ENCODE measurements around the gene CD79B.
"Not testable (repeated sequence)": the region's sequence is repeated elsewhere in the genome, so short reads cannot be mapped to it uniquely, and the experiment has no call there.

CD79B gene

DNA sequence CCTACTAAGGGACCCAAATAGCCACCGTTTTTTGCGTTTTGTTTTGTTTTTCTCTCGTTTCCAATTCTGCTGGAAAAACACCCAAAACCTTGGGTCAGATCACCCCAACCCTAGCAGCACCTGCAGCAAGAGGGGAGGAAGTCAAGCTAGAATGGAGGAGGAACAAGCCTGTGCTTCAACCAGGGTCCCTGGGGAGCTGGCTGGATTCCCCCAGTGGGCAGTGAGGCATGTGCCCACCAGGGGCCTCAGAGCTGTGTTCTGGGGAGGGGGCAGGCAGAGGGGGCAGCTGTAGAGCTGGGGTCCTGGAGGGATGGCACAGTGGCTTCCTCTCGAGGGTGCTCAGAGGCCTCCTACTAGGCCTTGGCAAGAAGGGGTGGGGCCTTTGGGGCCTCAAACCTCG is 6.5 kb downstream of the CD79B start:
- Histone ChIP-seq H3K36me3 (ENCODE audit: control insufficient read depth in 5 of 5, insufficient read depth in 5 of 5, low read length in 5 of 5) (no peaks in the 10 kb centered on the region), H3K4me1 (ENCODE audit: control insufficient read depth in 5 of 5, insufficient read depth in 5 of 5, low read length in 5 of 5) (peaks cover 0 to 13% (median 7%) of the 10 kb centered on the region in 5 donors), H3K9ac (ENCODE audit: low read length in 5 of 5) (no peak overlapping the region)

GRCh38 chr17:63922402-63922801 is 9.7 kb downstream of the CD79B start:
- not testable (repeated sequence) for H3K27ac ChIP-seq (ENCODE audit: low read depth, low read length); H3K36me3 ChIP-seq (ENCODE audit: control insufficient read depth in 5 of 5, insufficient read depth in 5 of 5, low read length in 5 of 5); H3K27me3 ChIP-seq (ENCODE audit: control insufficient read depth in 5 of 5, insufficient read depth in 4 of 5, low read length in 5 of 5); H3K4me3 ChIP-seq (ENCODE audit: low read depth in 1 of 5, low read length in 5 of 5); H3K9me3 ChIP-seq (ENCODE audit: control insufficient read depth in 5 of 5, low read length in 5 of 5); H3K9ac ChIP-seq (ENCODE audit: low read length in 5 of 5)
- peaks cover 0 to 10% (median 1%) of the 10 kb centered on the region in 5 donors for H3K4me1 ChIP-seq (ENCODE audit: control insufficient read depth in 5 of 5, insufficient read depth in 5 of 5, low read length in 5 of 5)

More for the DNA sequence above, 6.5 kb downstream of the CD79B start:
- Histone ChIP-seq H3K27me3 (ENCODE audit: control insufficient read depth in 5 of 5, insufficient read depth in 4 of 5, low read length in 5 of 5) (no peaks in the 10 kb centered on the region), H3K9me3 (ENCODE audit: control insufficient read depth in 5 of 5, low read length in 5 of 5) (no peaks in the 10 kb centered on the region), H3K4me3 (ENCODE audit: low read depth in 1 of 5, low read length in 5 of 5) (no peak overlapping the region), H3K27ac (ENCODE audit: low read depth, low read length) (no peak overlapping the region)

- not testable (repeated sequence) for H3K36me3 ChIP-seq (ENCODE audit: control insufficient read depth in 5 of 5, insufficient read depth in 5 of 5, low read length in 5 of 5); H3K27ac ChIP-seq (ENCODE audit: low read depth, low read length); H3K27me3 ChIP-seq (ENCODE audit: control insufficient read depth in 5 of 5, insufficient read depth in 4 of 5, low read length in 5 of 5); H3K9ac ChIP-seq (ENCODE audit: low read length in 5 of 5); H3K9me3 ChIP-seq (ENCODE audit: control insufficient read depth in 5 of 5, low read length in 5 of 5); H3K4me3 ChIP-seq (ENCODE audit: low read depth in 1 of 5, low read length in 5 of 5)
- peaks cover 0 to 10% (median 1%) of the 10 kb centered on the region in 5 donors for H3K4me1 ChIP-seq (ENCODE audit: control insufficient read depth in 5 of 5, insufficient read depth in 5 of 5, low read length in 5 of 5)
Observed at GRCh38 chr17:63920779-63921178, 11.4 kb downstream of the CD79B start.

DNA sequence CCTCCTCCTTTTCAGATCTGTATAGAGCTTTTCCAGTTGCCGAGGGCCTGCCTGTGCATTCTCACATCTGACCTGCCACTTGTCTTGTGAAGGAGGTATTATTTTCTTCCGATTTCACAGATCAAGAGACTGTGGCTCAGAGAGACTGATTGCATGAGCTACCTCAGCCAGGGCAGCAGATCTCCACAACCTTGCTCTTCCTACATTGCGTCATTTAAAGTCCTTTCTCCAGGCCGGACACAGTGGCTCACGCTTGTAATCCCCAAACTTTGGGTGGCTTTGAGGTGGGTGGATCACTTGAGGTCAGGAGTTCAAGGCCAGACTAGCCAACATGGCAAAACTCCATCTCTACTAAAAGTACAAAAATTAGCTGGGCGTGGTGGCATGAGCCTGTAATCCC is 12.1 kb downstream of the CD79B start:
- peaks cover 0 to 10% (median 1%) of the 10 kb centered on the region in 5 donors for H3K4me1 ChIP-seq (ENCODE audit: control insufficient read depth in 5 of 5, insufficient read depth in 5 of 5, low read length in 5 of 5)
- H3K4me3 ChIP-seq (ENCODE audit: low read depth in 1 of 5, low read length in 5 of 5); H3K9me3 ChIP-seq (ENCODE audit: control insufficient read depth in 5 of 5, low read length in 5 of 5); H3K27me3 ChIP-seq (ENCODE audit: control insufficient read depth in 5 of 5, insufficient read depth in 4 of 5, low read length in 5 of 5); H3K9ac ChIP-seq (ENCODE audit: low read length in 5 of 5); H3K27ac ChIP-seq (ENCODE audit: low read depth, low read length); H3K36me3 ChIP-seq (ENCODE audit: control insufficient read depth in 5 of 5, insufficient read depth in 5 of 5, low read length in 5 of 5): not testable (repeated sequence)

DNA sequence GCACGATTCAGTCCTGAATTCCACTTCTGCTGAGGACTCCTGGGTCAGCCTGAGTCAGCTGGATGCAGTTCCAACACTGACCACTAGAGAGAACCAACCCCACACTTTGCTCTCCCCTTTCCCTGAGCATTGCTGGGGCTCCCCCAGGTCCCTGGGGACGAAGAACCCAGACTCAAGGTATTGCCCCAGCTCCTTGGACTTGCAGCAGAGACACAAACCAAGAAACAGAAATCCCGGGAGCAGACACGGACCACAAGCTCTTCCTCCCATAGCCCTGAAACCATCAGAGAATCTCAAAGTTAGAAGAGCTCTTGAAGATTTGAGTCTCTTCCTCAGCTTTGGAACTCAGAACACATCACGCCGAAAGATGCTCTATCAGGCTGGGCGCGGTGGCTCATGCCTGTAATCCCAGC is 12.8 kb downstream of the CD79B start:
- Histone ChIP-seq H3K4me3 (ENCODE audit: low read depth in 1 of 5, low read length in 5 of 5) (no peak overlapping the region), H3K27ac (ENCODE audit: low read depth, low read length) (no peak overlapping the region), H3K9me3 (ENCODE audit: control insufficient read depth in 5 of 5, low read length in 5 of 5) (no peaks in the 10 kb centered on the region), H3K27me3 (ENCODE audit: control insufficient read depth in 5 of 5, insufficient read depth in 4 of 5, low read length in 5 of 5) (peaks cover 0 to 4% (median 2%) of the 10 kb centered on the region in 5 donors), H3K9ac (ENCODE audit: low read length in 5 of 5) (no peak overlapping the region), H3K4me1 (ENCODE audit: control insufficient read depth in 5 of 5, insufficient read depth in 5 of 5, low read length in 5 of 5) (peaks cover 0 to 10% (median 1%) of the 10 kb centered on the region in 5 donors), H3K36me3 (ENCODE audit: control insufficient read depth in 5 of 5, insufficient read depth in 5 of 5, low read length in 5 of 5) (no peaks in the 10 kb centered on the region)

- not testable (repeated sequence) for H3K27ac ChIP-seq (ENCODE audit: low read depth, low read length); H3K36me3 ChIP-seq (ENCODE audit: control insufficient read depth in 5 of 5, insufficient read depth in 5 of 5, low read length in 5 of 5); H3K4me3 ChIP-seq (ENCODE audit: low read depth in 1 of 5, low read length in 5 of 5); H3K27me3 ChIP-seq (ENCODE audit: control insufficient read depth in 5 of 5, insufficient read depth in 4 of 5, low read length in 5 of 5); H3K9ac ChIP-seq (ENCODE audit: low read length in 5 of 5); H3K9me3 ChIP-seq (ENCODE audit: control insufficient read depth in 5 of 5, low read length in 5 of 5)
- H3K4me1 ChIP-seq (ENCODE audit: control insufficient read depth in 5 of 5, insufficient read depth in 5 of 5, low read length in 5 of 5) = peaks cover 0 to 10% (median 1%) of the 10 kb centered on the region in 5 donors
Observed at GRCh38 chr17:63918789-63919305, 13.3 kb downstream of the CD79B start, which contains the start of gene GH1. Gene GH1 (minus strand): TSS chr17:63918839. CDS start chr17:63918776, 63 bp downstream.

DNA sequence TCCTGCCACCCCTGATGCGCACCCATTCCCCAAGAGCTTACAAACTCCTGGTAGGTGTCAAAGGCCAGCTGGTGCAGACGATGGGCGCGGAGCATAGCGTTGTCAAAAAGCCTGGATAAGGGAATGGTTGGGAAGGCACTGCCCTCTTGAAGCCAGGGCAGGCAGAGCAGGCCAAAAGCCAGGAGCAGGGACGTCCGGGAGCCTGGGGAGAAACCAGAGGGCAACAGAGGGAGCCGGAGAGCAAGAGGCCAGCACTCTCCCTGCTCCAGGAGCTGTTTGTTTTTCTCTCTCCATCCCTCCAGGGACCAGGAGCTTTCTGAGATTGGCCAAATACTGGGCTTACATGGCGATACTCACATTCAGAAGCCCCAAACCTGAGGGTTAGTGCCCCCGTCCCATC is 13.8 kb downstream of the CD79B start:
- Histone ChIP-seq H3K27ac (ENCODE audit: low read depth, low read length) (no peak overlapping the region), H3K9ac (ENCODE audit: low read length in 5 of 5) (no peak overlapping the region), H3K36me3 (ENCODE audit: control insufficient read depth in 5 of 5, insufficient read depth in 5 of 5, low read length in 5 of 5) (no peaks in the 10 kb centered on the region), H3K4me3 (ENCODE audit: low read depth in 1 of 5, low read length in 5 of 5) (no peak overlapping the region), H3K9me3 (ENCODE audit: control insufficient read depth in 5 of 5, low read length in 5 of 5) (no peaks in the 10 kb centered on the region), H3K4me1 (ENCODE audit: control insufficient read depth in 5 of 5, insufficient read depth in 5 of 5, low read length in 5 of 5) (peaks cover 0 to 10% (median 1%) of the 10 kb centered on the region in 5 donors), H3K27me3 (ENCODE audit: control insufficient read depth in 5 of 5, insufficient read depth in 4 of 5, low read length in 5 of 5) (peaks cover 0 to 4% (median 2%) of the 10 kb centered on the region in 5 donors)

GRCh38 chr17:63917646-63918045 is 14.5 kb downstream of the CD79B start:
- Histone ChIP-seq H3K27ac (ENCODE audit: low read depth, low read length) (no peak overlapping the region), H3K27me3 (ENCODE audit: control insufficient read depth in 5 of 5, insufficient read depth in 4 of 5, low read length in 5 of 5) (peaks cover 0 to 4% (median 2%) of the 10 kb centered on the region in 5 donors)

DNA sequence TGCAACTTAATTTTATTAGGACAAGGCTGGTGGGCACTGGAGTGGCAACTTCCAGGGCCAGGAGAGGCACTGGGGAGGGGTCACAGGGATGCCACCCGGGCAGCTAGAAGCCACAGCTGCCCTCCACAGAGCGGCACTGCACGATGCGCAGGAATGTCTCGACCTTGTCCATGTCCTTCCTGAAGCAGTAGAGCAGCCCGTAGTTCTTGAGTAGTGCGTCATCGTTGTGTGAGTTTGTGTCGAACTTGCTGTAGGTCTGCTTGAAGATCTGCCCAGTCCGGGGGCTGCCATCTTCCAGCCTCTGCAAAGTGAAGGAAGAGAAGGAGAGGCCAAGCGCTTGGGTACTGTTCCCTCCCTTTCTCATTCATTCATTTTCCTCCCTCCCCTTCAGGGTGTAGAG is 14.9 kb downstream of the CD79B start:
- H3K9me3 ChIP-seq (ENCODE audit: control insufficient read depth in 5 of 5, low read length in 5 of 5); H3K9ac ChIP-seq (ENCODE audit: low read length in 5 of 5); H3K27ac ChIP-seq (ENCODE audit: low read depth, low read length): not testable (repeated sequence)

More at GRCh38 chr17:63917646-63918045, 14.5 kb downstream of the CD79B start:
- no peak overlapping the region for H3K4me3 ChIP-seq (ENCODE audit: low read depth in 1 of 5, low read length in 5 of 5)
- no peaks in the 10 kb centered on the region for H3K9me3 ChIP-seq (ENCODE audit: control insufficient read depth in 5 of 5, low read length in 5 of 5)
- H3K9ac ChIP-seq (ENCODE audit: low read length in 5 of 5) = no peak overlapping the region
- H3K4me1 ChIP-seq (ENCODE audit: control insufficient read depth in 5 of 5, insufficient read depth in 5 of 5, low read length in 5 of 5) = peaks cover 0 to 10% (median 1%) of the 10 kb centered on the region in 5 donors
- H3K36me3 ChIP-seq (ENCODE audit: control insufficient read depth in 5 of 5, insufficient read depth in 5 of 5, low read length in 5 of 5) = no peaks in the 10 kb centered on the region

DNA sequence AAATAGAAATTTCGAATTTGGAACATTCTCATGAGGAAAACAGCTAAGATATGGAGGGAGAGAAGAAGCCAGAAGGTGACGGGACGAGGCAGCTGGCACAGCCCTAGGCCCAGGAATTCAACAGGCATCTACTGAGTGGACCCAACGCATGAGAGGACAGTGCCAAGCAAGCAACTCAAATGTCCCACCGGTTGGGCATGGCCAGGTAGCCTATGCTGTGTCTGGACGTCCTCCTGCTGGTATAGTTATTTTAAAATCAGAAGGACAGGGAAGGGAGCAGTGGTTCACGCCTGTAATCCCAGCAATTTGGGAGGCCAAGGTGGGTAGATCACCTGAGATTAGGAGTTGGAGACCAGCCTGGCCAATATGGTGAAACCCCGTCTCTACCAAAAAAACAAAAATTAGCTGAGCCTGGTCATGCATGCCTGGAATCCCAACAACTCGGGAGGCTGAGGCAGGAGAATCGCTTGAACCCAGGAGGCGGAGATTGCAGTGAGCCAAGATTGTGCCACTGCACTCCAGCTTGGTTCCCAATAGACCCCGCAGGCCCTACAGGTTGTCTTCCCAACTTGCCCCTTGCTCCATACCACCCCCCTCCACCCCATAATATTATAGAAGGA is 15.5 kb downstream of the CD79B start:
- Histone ChIP-seq H3K4me1 (ENCODE audit: control insufficient read depth in 5 of 5, insufficient read depth in 5 of 5, low read length in 5 of 5) (peaks cover 0 to 10% (median 1%) of the 10 kb centered on the region in 5 donors), H3K27ac (ENCODE audit: low read depth, low read length) (no peak overlapping the region), H3K4me3 (ENCODE audit: low read depth in 1 of 5, low read length in 5 of 5) (no peak overlapping the region), H3K27me3 (ENCODE audit: control insufficient read depth in 5 of 5, insufficient read depth in 4 of 5, low read length in 5 of 5) (peaks cover 0 to 4% (median 2%) of the 10 kb centered on the region in 5 donors), H3K9ac (ENCODE audit: low read length in 5 of 5) (no peak overlapping the region), H3K9me3 (ENCODE audit: control insufficient read depth in 5 of 5, low read length in 5 of 5) (no peaks in the 10 kb centered on the region), H3K36me3 (ENCODE audit: control insufficient read depth in 5 of 5, insufficient read depth in 5 of 5, low read length in 5 of 5) (no peaks in the 10 kb centered on the region)

More for the DNA sequence above, 14.9 kb downstream of the CD79B start:
- not testable (repeated sequence) for H3K27me3 ChIP-seq (ENCODE audit: control insufficient read depth in 5 of 5, insufficient read depth in 4 of 5, low read length in 5 of 5); H3K36me3 ChIP-seq (ENCODE audit: control insufficient read depth in 5 of 5, insufficient read depth in 5 of 5, low read length in 5 of 5); H3K4me3 ChIP-seq (ENCODE audit: low read depth in 1 of 5, low read length in 5 of 5)
- H3K4me1 ChIP-seq (ENCODE audit: control insufficient read depth in 5 of 5, insufficient read depth in 5 of 5, low read length in 5 of 5) = peaks cover 0 to 10% (median 1%) of the 10 kb centered on the region in 5 donors
